GM23338 (cell line): ENCODE data around the gene USP30. TPM values are rescaled to one million over a fixed set of nuclear protein-coding genes. Genes with fewer than 3 reads are reported as not detected.

Experiments used
- ATAC-seq: fragments of 200-7000 bp; cut with Tn5 transposase; 3 replicates; pipeline ENCODE4 v1.9.1; 2020
- DNase-seq: peaks from one replicate; pipeline ENCODE4 v3.0.0-alpha.2; 2015; ENCODE audit warnings: low spot score
- H2AFZ ChIP-seq: fragments of 200-600 bp; sonication (generic); 2 replicates; pipeline ENCODE4 v1.8.0; 2016; ENCODE audit warnings: antibody characterized with exemption, mild to moderate bottlenecking, moderate library complexity
- H3F3A ChIP-seq: fragments of 200-600 bp; sonication (generic); replicated peaks from 2 replicates; pipeline ENCODE4 v1.8.0; 2017; ENCODE audit warnings: antibody characterized with exemption, mixed run types, low read depth
- H3K27ac ChIP-seq: fragments of 200-600 bp; sonication (generic); 2 replicates; pipeline ENCODE4 v1.6.1; 2016; ENCODE audit warnings: low read depth
- H3K27me3 ChIP-seq: fragments of 200-600 bp; sonication (generic); 2 replicates; pipeline ENCODE4 v1.8.0; 2016; ENCODE audit warnings: mild to moderate bottlenecking, mixed run types, moderate library complexity; ENCODE audit not compliant: insufficient read depth
- H3K36me3 ChIP-seq: fragments of 200-600 bp; sonication (generic); 2 replicates; pipeline ENCODE4 v1.8.0; 2016; ENCODE audit warnings: mild to moderate bottlenecking; ENCODE audit not compliant: insufficient read depth
- H3K4me1 ChIP-seq: fragments of 200-600 bp; sonication (generic); 2 replicates; pipeline ENCODE4 v1.8.0; 2016; ENCODE audit warnings: mild to moderate bottlenecking, moderate library complexity; ENCODE audit not compliant: insufficient read depth
- H3K4me2 ChIP-seq: fragments of 200-600 bp; sonication (generic); 2 replicates; pipeline ENCODE4 v1.7.1; 2017; ENCODE audit warnings: mixed run types
- H3K4me3 ChIP-seq: fragments of 200-600 bp; sonication (generic); 2 replicates; pipeline ENCODE4 v1.6.1; 2016; ENCODE audit warnings: mixed run types
- H3K79me2 ChIP-seq: fragments of 200-600 bp; sonication (generic); replicated peaks from 2 replicates; pipeline ENCODE4 v1.8.0; 2017; ENCODE audit warnings: mild to moderate bottlenecking; ENCODE audit not compliant: insufficient read depth
- H3K9me2 ChIP-seq: fragments of 200-600 bp; sonication (generic); 2 replicates; pipeline ENCODE4 v1.8.0; 2017; ENCODE audit not compliant: insufficient read depth
- H4K20me1 ChIP-seq: fragments of 200-600 bp; sonication (generic); replicated peaks from 2 replicates; pipeline ENCODE4 v1.8.0; 2017; ENCODE audit warnings: mild to moderate bottlenecking; ENCODE audit not compliant: insufficient read depth
- H3K27ac Mint-ChIP-seq: 2 replicates; pipeline ENCODE4 v1.8.0; 2020; ENCODE audit warnings: inconsistent platforms, mild to moderate bottlenecking, moderate library complexity, mixed read lengths
- H3K27me3 Mint-ChIP-seq: 3 replicates; pipeline ENCODE4 v1.8.0; 2022; ENCODE audit warnings: low read depth, mild to moderate bottlenecking, moderate library complexity, mixed read lengths, inconsistent platforms; ENCODE audit not compliant: insufficient read depth, poor library complexity
- H3K36me3 Mint-ChIP-seq: 3 replicates; pipeline ENCODE4 v1.8.0; 2021; ENCODE audit warnings: low read depth, mild to moderate bottlenecking, inconsistent platforms, moderate library complexity, mixed read lengths
- H3K4me1 Mint-ChIP-seq: 3 replicates; pipeline ENCODE4 v1.8.0; 2020; ENCODE audit warnings: mild to moderate bottlenecking, inconsistent platforms, mixed read lengths
- H3K4me3 Mint-ChIP-seq: 3 replicates; pipeline ENCODE4 v1.8.0; 2021; ENCODE audit warnings: moderate library complexity, mild to moderate bottlenecking, inconsistent platforms, mixed read lengths
- H3K9me3 Mint-ChIP-seq: 3 replicates; pipeline ENCODE4 v1.8.0; 2020; ENCODE audit warnings: moderate library complexity, mild to moderate bottlenecking, inconsistent platforms, mixed read lengths
- ETS1 ChIP-seq: IDR thresholded peaks from 2 replicates; pipeline ENCODE4 v1.6.1; 2016; ENCODE audit warnings: antibody characterized with exemption
- EZH2 ChIP-seq: fragments of 200-600 bp; sonication (generic); IDR thresholded peaks from one replicate; pipeline ENCODE4 v1.8.0; 2017; ENCODE audit warnings: antibody characterized with exemption, mild to moderate bottlenecking, low read depth; ENCODE audit not compliant: unreplicated experiment
- EZH2phosphoT487 ChIP-seq: fragments of 200-600 bp; sonication (generic); IDR thresholded peaks from one replicate; pipeline ENCODE4 v1.8.1; 2018; ENCODE audit warnings: antibody characterized with exemption; ENCODE audit not compliant: unreplicated experiment
- JUNB ChIP-seq: IDR thresholded peaks from one replicate; pipeline ENCODE4 v1.6.1; 2016; ENCODE audit warnings: antibody characterized with exemption; ENCODE audit not compliant: unreplicated experiment
- NANOG ChIP-seq: IDR thresholded peaks from 2 replicates; pipeline ENCODE4 v1.6.1; 2016; ENCODE audit warnings: antibody characterized with exemption, borderline replicate concordance
- REST ChIP-seq: IDR thresholded peaks from one replicate; pipeline ENCODE4 v1.6.1; 2018; ENCODE audit warnings: antibody characterized with exemption; ENCODE audit not compliant: unreplicated experiment
- STAT1 ChIP-seq: IDR thresholded peaks from one replicate; pipeline ENCODE4 v1.6.1; 2016; ENCODE audit warnings: antibody characterized with exemption; ENCODE audit not compliant: unreplicated experiment
- ZNF331 ChIP-seq: fragments of 250-450 bp; sonication (Bioruptor Pico); IDR thresholded peaks from 2 replicates; pipeline ENCODE4 v1.5.0; 2020; ENCODE audit warnings: low read depth, mild to moderate bottlenecking, moderate library complexity
- ZNF462 ChIP-seq: fragments of 250-450 bp; sonication (Bioruptor Pico); IDR thresholded peaks from 2 replicates; pipeline ENCODE4 v1.5.0; 2020; ENCODE audit warnings: mild to moderate bottlenecking, moderate library complexity
- polyA plus RNA-seq: library from polyadenylated mRNA; unstranded; fragments of >200 nt; fragmentation: Nextera tagmentation; extraction: Ambion mirVana; gene quantifications from 2 replicates; pipeline ENCODE4 v1.2.1, GENCODE V29; 2016
- total RNA-seq: library from RNA; depleted of rRNA; stranded (reverse); fragments of >200 nt; shearing (Covaris generic); gene quantifications from 2 replicates; pipeline ENCODE4 v1.2.3, GENCODE V29; 2014

The USP30 gene
- total and polyA plus RNA-seq, 2 experiments from 2014 or later = 2.9 to 6.1 TPM

GRCh38 chr12:109093022-109093918, 40.9 kb downstream of the USP30 start, which contains the start of gene ALKBH2 (continued):
- TF ChIP-seq REST = peak; percentile 13

GRCh38 chr12:109097140-109097434, 44.7 kb downstream of the USP30 start:
- peak overlapping the region; percentile 95 for H3K4me3 ChIP-seq
- H3K9me2 ChIP-seq = peaks cover 2% of the 10 kb centered on the region; the same call in 1 of the 2 replicates
- 0 out of 2 replicates have a peak overlapping the region, but pooled peaks have one; percentile 55 for H3K27ac ChIP-seq
- no peak for TF ChIP-seq STAT1
- TF ChIP-seq NANOG = no peak
- no peak for TF ChIP-seq JUNB
- TF ChIP-seq ETS1 = no peak
- no peak for TF ChIP-seq EZH2phosphoT487
- no peak for TF ChIP-seq ZNF331
- TF ChIP-seq ZNF462 (CRISPR knock-in tag) = no peak
- TF ChIP-seq REST = no peak
- no peak for TF ChIP-seq EZH2

More at GRCh38 chr12:109097140-109097434, 44.7 kb downstream of the USP30 start:
- peaks cover 19% of the 10 kb centered on the region for H3K27me3 Mint-ChIP-seq
- Histone ChIP-seq H4K20me1 (peaks cover 25% of the 10 kb centered on the region), H3K4me1 (peaks cover 12% of the 10 kb centered on the region; the same call in 1 of the 2 replicates), H3K27me3 (peaks cover 6% of the 10 kb centered on the region), H3K36me3 (peaks cover 30% of the 10 kb centered on the region), H3K79me2 (peaks cover 36% of the 10 kb centered on the region), H3F3A (no peaks in the 10 kb centered on the region), H2AFZ (peak overlapping the region; percentile 91), H3K4me2 (peak overlapping the region; percentile 90)
- no peak for DNase-seq
- no peaks in the 10 kb centered on the region for H3K9me3 Mint-ChIP-seq
- peak overlapping the region; percentile 97; the same call in 1 of the 2 replicates for H3K27ac Mint-ChIP-seq
- peaks cover 18% of the 10 kb centered on the region for H3K4me1 Mint-ChIP-seq
- no peak for ATAC-seq
- peak overlapping the region; percentile 91 for H3K4me3 Mint-ChIP-seq
- H3K36me3 Mint-ChIP-seq = peaks cover 49% of the 10 kb centered on the region
